ENCODE data around the gene MRTFA. TPM values are rescaled to one million over a fixed set of nuclear protein-coding genes. Genes with fewer than 3 reads are reported as not detected.

Gene MRTFA
- total and polyA plus RNA-seq, 2 of the 13 experiments (the other 11 are each of a cell fraction or from before 2014, with no cell fraction given): 2.4 to 8.2 TPM

GRCh38 chr22:40534379-40535188 lies 101.9 kb downstream of the MRTFA start:
- no peak for DNase-seq (ENCODE audit: low spot score)
- in situ Hi-C loops (cut with HindIII; ENCODE audit: extremely low pct_ligation_motif_present, low pct_unique_long_range_greater_than_20kb) (no loop called here), intact Hi-C loops (cut with micrococcal nuclease; ENCODE audit: unreplicated experiment) (loop anchor here (5.0 kb wide), 1 partner anchor 97 kb away; no protein-coding TSS in a partner anchor)
- no peak overlapping the region for H2AFZ ChIP-seq (ENCODE audit: low read length)
- POLR2A ChIA-PET: no interaction called here
- H3K4me2 ChIP-seq (ENCODE audit: low read depth, low read length): no peak overlapping the region
- H3K4me1 ChIP-seq (ENCODE audit: insufficient read depth, low read length): peaks cover 30% of the 10 kb centered on the region
- no peak for FAIRE-seq
- 64% methylated on average over 6 of the region's 6 CpGs for WGBS (ENCODE audit: low lambda C conversion rate)
- no peak overlapping the region for H3K9ac ChIP-seq (ENCODE audit: insufficient read depth, low read depth, low read length)
- no peak for TF ChIP-seq PHF5A (CRISPR knock-in tag; IDR thresholded peaks at IDR 0.05; ENCODE audit: low read depth, unreplicated experiment)
- TF ChIP-seq ZNF230 (CRISPR knock-in tag; IDR thresholded peaks at IDR 0.05): no peak
- H3K36me3 ChIP-seq (replicated peaks in 1 of 2; ENCODE audit: control insufficient read depth in 1 of 2, insufficient read depth in 2 of 2, low read length in 2 of 2): no peaks in the 10 kb centered on the region
- no peaks in the 10 kb centered on the region for H3K9me3 ChIP-seq (ENCODE audit: low read length)
- H3K27me3 ChIP-seq (ENCODE audit: control insufficient read depth in 1 of 2, insufficient read depth in 2 of 2, low read length in 2 of 2): no peaks in the 10 kb centered on the region
- no peak; the same call in 2 of the 3 replicates for ATAC-seq
- no TSS peak for BruUV-seq (replicated peaks)
- no peak overlapping the region for H3K4me3 ChIP-seq (replicated peaks in 1 of 3; ENCODE audit: insufficient read depth in 1 of 3, low read depth in 2 of 3, low read length in 3 of 3)
- CTCF ChIA-PET (ENCODE audit: low intra/inter-chr PET ratio, low total read pairs): no interaction called here
- no peaks in the 10 kb centered on the region for H4K20me1 ChIP-seq (ENCODE audit: insufficient read depth, low read length)
- H3K27ac ChIP-seq (ENCODE audit: extremely low read length, insufficient read depth, low read length): no peak overlapping the region
- H3K79me2 ChIP-seq (ENCODE audit: insufficient read depth, low read length): no peaks in the 10 kb centered on the region

- CTCF ChIA-PET (ENCODE audit: low intra/inter-chr PET ratio, low total read pairs): no interaction called here
- intact Hi-C loops (cut with micrococcal nuclease; ENCODE audit: unreplicated experiment) (loop anchor here (5.0 kb wide), 1 partner anchor 97 kb away; no protein-coding TSS in a partner anchor), in situ Hi-C loops (cut with HindIII; ENCODE audit: extremely low pct_ligation_motif_present, low pct_unique_long_range_greater_than_20kb) (no loop called here)
- H3K36me3 ChIP-seq (replicated peaks in 1 of 2; ENCODE audit: control insufficient read depth in 1 of 2, insufficient read depth in 2 of 2, low read length in 2 of 2): no peaks in the 10 kb centered on the region
- no peaks in the 10 kb centered on the region for H4K20me1 ChIP-seq (ENCODE audit: insufficient read depth, low read length)
- peaks cover 28% of the 10 kb centered on the region for H3K4me1 ChIP-seq (ENCODE audit: insufficient read depth, low read length)
- BruUV-seq (replicated peaks): no TSS peak
- no peak overlapping the region for H2AFZ ChIP-seq (ENCODE audit: low read length)
- no peak overlapping the region for H3K27ac ChIP-seq (ENCODE audit: extremely low read length, insufficient read depth, low read length)
- POLR2A ChIA-PET: no interaction called here
- DNase-seq (ENCODE audit: low spot score) (no peak), FAIRE-seq (no peak), ATAC-seq (no peak)
- no peak overlapping the region for H3K4me2 ChIP-seq (ENCODE audit: low read depth, low read length)
- H3K79me2 ChIP-seq (ENCODE audit: insufficient read depth, low read length): no peaks in the 10 kb centered on the region
- H3K9ac ChIP-seq (ENCODE audit: insufficient read depth, low read depth, low read length): no peak overlapping the region
- H3K9me3 ChIP-seq (ENCODE audit: low read length): no peaks in the 10 kb centered on the region
- WGBS (ENCODE audit: low lambda C conversion rate): 68% methylated on average over 4 of the region's 4 CpGs
- H3K4me3 ChIP-seq (replicated peaks in 1 of 3; ENCODE audit: insufficient read depth in 1 of 3, low read depth in 2 of 3, low read length in 3 of 3): no peak overlapping the region
- H3K27me3 ChIP-seq (ENCODE audit: control insufficient read depth in 1 of 2, insufficient read depth in 2 of 2, low read length in 2 of 2): no peaks in the 10 kb centered on the region
- TF ChIP-seq EZH2 (conservative IDR thresholded peaks at IDR 0.05; ENCODE audit: low read depth, low read length) (no peak), ZNF766 (CRISPR knock-in tag; IDR thresholded peaks at IDR 0.05; ENCODE audit: borderline replicate concordance) (no peak), ZBTB2 (CRISPR knock-in tag; IDR thresholded peaks at IDR 0.05; ENCODE audit: low read depth) (no peak), HOMEZ (CRISPR knock-in tag; IDR thresholded peaks at IDR 0.05; ENCODE audit: low read depth) (no peak), ZNF333 (CRISPR knock-in tag; IDR thresholded peaks at IDR 0.05; ENCODE audit: borderline replicate concordance) (no peak), ZNF614 (CRISPR knock-in tag; IDR thresholded peaks at IDR 0.05; ENCODE audit: borderline replicate concordance) (no peak), SNAPC5 (CRISPR knock-in tag; IDR thresholded peaks at IDR 0.05; ENCODE audit: borderline replicate concordance) (no peak), MIER3 (CRISPR knock-in tag; IDR thresholded peaks at IDR 0.05; ENCODE audit: borderline replicate concordance) (no peak), NFYB (CRISPR knock-in tag; IDR thresholded peaks at IDR 0.05) (no peak), ZNF784 (CRISPR knock-in tag; IDR thresholded peaks at IDR 0.05; ENCODE audit: borderline replicate concordance) (no peak), GTF2F1 (IDR thresholded peaks at IDR 0.05; ENCODE audit: low read length) (no peak)
Observed at GRCh38 chr22:40533712-40534378, 102.7 kb downstream of the MRTFA start.

All from HepG2 (cell line).